A673 (cell line): ENCODE measurements around the gene ELL2.

Source experiments
- CTCF ChIP-seq: fragments of 300-800, 200-600 bp; sonication (generic); conservative IDR thresholded peaks from 2 replicates; pipeline ENCODE4 v1.5.1; 2017; ENCODE audit warnings: low read depth, mild to moderate bottlenecking, antibody characterized with exemption, low read length, moderate library complexity, mixed read lengths
- EZH2 ChIP-seq: fragments of 200-600 bp; sonication (generic); IDR thresholded peaks from 2 replicates; pipeline ENCODE4 v1.6.1; 2017; ENCODE audit warnings: borderline replicate concordance, low read depth, mild to moderate bottlenecking, mixed read lengths, antibody characterized with exemption, low read length; ENCODE audit not compliant: poor library complexity, severe bottlenecking

GRCh38 chr5:95847261-95847592 is 114.4 kb downstream of the ELL2 start:
- TF ChIP-seq CTCF (no peak; the same call in 1 of the 2 replicates), EZH2 (no peak)
